Limb (tissue), 2 donors: Measurements from ENCODE around the gene COL25A1.
"Not testable (repeated sequence)": the region's sequence is repeated elsewhere in the genome, so short reads cannot be mapped to it uniquely, and the experiment has no call there.

Experiments
- DNase-seq, 2 donors: peaks; one replicate each; pipeline ENCODE4 v3.0.0-alpha.2; 2016; ENCODE audit errors: extremely low spot score in 2 of 2

Gene COL25A1

DNA sequence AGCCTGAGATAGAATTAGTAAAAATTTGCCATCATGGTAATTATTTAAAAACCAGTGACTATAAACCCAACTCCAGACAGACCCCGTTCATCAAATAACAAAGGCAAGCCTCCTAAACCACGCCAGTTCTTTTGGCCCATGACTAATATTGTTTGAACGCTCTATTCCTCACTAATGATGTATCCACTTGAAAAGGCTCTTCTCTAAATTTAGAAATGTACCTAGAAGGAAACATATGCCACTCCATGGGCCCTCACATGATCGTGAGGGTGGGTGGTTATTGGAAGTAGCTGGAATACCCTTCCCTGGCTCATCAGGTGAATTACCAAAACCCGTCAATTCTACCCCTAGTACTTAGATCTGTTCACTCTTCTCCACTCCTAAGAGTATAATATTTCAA, 249.2 kb downstream of the COL25A1 start:
- DNase-seq: no peak

DNA sequence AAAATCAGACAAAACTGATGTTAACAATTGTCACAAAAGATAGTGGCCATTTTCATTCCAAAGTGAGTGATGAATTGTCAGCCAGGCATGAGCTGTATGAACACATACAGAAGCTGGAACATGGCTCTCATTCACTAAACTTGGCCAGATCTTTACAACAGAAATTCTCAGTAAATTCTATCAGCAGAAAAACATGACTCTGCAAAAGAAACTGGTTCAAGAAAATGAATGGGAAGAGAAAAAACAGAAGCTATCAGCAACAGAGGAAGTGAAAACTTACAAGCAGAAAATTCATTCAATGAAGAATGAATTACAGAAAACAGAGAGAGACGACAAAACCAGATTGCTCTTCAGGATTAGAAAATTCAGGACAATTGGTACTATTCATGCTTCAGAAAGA, 249.6 kb downstream of the COL25A1 start:
- DNase-seq: no peak

DNA sequence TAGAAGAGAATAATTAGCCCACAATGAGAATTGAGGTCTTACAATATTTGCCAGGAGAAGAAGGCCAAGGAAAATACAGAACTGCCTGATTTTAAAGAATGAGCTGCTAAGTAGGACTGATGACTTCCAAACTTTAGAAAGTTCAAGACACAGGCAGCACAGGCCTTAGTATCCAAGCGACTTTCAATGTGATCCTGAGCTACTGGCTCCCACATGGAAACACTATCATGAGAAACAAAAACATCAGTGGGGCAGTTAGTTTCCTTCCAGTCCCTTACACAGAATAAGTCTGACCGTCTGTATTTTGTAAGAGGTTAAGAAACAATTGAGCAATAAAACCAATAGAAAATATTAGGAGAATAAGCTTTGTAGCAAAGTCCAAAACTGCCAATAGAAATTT, 251.4 kb downstream of the COL25A1 start:
- DNase-seq: no peak

DNA sequence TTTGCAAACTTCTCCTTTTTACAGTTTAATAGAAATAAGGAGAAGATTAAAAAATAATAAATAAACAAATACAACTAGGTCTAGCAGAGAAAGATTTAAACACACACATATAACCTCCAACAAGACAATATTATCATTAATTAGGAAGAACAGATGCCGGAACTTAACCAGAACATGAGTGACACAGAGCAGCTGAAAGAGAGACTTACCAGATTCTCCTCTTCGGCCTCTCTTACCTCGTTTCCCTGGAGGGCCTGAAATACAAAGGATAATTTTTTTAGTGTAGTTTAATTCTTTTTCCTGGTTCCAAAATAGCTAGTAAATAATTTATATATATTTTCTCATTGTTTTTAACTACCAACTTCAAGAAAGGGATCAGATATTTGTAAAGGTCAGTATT, 252.5 kb downstream of the COL25A1 start:
- no peak for DNase-seq

DNA sequence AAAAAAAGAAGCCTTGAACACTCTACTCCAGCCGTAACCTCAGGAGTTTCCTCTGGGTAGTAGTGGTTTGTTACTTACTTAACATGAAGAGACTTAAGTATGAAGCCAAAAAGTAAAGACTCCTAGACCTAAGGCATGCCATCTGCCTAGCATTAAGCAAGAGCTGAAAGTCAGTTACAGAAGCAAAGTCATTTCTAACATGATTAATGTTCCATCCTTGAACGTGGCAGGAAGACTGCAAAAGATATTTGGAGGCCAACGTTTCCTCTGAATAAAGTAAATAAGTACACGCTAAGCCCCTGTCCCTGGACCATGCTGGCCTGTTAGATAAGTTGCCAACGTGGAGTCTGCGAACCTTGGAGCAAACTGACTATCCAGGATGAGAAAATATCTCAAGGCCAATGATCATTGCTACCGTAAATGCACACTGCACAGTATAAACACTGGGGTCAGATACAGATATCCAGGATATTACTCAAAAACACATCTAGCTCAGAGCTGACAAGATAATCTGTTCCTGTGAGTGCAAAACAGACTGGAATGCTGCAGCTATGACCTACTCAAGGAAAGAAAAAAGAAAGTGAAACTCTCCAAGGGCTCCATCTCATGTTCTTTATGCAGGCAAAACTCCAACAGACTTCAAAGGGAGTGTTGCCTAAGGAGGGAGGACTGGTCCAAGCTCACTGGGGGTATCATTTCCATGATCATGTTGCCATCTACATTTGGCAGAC, 255.8 kb downstream of the COL25A1 start:
- DNase-seq: peak in 1 of 2 donors; percentile 58

DNA sequence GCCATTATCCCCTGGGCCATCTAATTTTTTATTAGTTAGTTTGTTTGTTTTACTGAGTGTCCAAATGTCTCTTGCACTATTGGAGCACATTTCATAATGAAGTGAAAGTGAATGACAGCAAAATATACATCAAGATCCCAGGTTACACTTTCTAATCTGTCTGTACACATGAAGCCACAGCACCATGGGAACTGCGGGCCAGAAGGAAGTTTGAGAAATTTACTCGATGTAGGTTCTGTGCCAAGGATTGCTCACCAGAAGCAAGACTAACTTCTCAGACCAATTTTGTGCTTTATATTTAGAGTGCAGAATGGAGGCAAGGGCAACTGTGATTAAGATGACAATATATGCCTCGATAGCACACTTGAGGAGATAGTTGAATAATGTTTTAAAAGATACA, 258.0 kb downstream of the COL25A1 start:
- DNase-seq: no peak

DNA sequence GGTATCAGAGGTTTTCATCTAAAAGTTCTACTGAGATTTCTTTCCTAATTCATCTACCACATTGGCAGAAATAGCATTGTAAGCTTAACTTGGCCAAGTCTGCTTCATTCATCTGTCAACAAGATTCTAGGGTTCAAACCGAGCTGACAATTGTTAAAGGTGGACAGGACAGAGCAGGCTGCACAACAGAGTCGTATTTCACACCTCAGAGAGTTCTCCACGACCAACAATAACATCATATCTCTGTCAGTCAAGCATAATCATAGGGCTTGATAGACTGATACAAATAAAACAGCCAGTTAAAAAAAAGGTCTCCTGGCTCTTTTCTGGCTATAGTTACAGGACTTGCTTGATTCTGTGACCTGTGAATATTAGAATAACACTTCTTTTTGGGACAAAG, 259.2 kb downstream of the COL25A1 start:
- DNase-seq: no peak

DNA sequence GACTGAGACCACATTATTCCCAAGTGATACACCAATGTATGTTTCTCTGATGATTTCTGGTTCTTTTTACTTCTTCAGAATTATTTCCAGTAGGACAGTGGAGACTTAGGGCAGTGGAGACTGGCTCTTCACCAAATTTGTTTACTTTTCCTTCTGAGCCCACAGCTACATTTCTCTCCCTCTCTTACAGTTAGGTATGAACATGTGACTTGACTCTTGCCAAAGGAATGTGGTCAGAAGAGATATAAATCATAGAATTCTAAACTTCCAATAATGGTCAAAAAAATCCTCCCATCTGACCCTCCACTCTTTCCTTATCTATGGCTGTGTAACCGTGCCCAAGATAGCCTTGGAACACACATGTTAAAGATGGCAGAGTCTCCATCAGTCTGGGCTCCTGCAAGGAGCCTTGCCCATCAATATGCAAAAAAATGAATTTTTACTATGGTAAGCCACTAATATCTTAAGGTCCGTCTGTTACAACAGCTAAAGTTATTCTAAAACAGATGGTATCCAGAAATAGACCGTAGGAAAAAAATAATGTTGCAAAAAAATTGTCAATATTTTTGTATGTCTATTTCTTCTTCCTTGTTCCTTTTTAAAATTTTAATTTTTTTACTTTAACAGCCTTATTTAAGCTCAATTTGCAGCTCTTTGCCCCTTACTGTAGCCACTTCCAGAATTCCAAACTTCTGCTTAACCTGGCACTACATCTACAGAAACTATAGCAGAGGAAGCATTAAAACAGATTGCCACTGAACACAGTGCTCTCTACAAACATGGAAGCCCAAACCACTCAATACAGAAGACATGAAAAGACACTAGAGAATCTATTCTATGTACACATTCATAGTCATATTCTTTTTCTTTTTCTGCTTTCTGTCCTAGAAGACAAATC, 260.7 kb downstream of the COL25A1 start:
- no peak for DNase-seq

DNA sequence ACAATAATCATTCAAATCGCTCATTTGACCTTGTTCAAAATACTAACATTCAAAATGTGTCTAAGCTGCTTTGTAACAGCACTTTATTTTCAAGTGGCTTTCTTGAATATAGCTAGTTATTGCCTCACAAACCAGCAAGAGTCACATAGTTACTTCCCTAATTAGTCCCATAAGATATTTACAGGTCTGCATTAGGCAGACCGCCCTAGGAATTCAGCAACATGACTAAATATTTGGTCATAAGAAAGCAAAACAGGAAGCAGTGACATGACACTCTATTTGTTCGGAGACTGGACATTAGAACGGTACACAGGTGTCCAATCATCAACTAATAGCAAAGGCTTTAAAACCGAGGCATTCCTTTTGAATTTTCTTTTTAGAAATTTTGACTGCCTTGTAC, 262.0 kb downstream of the COL25A1 start:
- DNase-seq: no peak

DNA sequence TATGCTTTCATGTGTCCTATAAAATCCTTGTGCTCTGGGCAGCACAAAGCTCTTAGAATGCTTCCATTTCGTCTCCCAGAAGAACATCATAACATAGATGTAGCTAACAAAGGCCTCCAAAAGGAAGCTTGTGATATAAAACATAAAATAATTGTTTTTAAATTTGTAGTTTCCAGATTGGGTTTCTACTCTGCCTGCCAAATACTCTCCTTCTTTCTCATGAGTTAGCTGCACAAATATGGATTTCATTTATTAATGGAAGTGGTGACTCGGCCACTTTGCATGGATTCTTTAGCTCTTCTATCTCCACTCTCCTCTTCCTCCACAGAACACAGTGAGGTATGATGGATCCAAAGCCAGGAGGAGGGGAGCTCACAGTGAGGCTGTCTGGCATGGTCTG, 265.4 kb downstream of the COL25A1 start:
- no peak for DNase-seq

DNA sequence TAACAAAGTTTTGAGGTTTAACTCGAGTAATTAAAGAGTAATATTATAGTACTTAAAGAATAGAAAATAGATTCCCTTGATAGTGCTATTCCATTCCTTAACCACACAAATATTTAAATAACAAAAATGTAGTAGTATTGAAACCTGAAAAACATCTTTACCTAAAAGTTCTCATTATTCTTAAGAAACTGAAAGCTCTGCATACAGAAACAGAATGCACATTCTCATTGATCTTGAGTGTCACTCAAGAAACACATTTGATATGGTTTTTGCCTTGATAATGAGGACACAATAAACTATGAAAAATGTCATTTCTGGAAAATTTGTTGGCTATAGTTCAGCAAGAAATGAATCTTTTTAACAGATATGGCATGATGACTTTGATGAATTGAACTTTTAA, 268.5 kb downstream of the COL25A1 start:
- no peak for DNase-seq

DNA sequence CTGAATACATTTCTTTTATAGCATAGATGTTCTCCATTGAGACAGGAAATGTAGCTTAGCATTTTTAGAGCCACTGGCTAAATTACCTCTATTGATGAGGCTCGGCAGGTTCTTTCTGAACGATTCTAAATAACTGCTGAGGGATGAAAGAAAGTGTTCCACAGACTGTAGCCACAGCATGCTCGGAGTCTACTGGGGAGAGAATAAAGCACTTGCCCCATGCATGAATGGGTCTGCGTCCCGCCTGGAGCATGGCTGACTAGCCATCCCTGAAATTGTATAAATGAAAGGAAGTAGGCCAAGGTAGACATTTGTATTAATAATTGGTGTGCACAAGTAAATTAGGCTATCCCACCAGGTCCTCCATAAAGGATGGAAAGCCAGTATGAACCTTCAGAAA, 269.8 kb downstream of the COL25A1 start:
- DNase-seq: no peak

DNA sequence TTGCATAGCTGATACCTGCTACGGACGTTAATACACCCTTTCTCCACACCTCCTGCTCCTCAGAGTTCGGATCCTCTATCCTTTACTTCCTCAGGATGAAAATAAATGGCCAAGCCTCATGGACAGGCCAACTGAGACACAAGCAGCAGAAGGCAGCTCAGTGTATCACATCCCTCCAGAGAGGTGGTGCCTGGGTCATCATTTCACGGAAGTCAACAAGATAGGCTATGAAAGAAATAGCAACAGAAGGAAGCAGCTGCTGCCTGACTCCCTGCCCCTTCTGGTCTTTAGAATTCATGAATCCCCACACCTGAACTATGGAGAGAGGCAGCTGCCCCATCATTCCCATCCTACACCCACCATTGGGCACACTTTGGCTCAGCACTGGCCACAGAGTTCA, 272.5 kb downstream of the COL25A1 start:
- no peak for DNase-seq

DNA sequence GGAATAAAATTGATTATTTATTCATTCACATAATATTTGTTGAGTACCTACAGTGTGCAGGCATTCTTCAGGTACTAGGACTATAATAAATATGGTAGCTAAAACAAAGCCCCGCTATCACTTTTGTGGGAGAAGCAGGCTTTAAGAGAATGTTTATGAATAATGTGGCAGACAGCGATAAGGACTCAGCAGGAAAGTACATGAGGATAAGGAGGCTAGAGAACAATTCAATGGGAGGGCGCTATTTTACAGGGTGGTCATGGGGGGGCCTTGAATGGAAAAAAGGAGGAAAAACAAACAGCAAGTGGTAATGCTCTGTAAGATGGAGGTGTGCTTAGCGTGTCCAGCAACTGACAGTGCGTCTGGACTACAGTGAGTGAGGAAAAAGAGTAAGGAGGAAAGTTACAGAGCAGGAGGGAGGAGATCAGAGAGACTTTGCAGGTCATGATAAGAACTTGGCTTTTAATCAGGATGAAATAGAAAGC, 275.4 kb downstream of the COL25A1 start:
- DNase-seq: no peak

DNA sequence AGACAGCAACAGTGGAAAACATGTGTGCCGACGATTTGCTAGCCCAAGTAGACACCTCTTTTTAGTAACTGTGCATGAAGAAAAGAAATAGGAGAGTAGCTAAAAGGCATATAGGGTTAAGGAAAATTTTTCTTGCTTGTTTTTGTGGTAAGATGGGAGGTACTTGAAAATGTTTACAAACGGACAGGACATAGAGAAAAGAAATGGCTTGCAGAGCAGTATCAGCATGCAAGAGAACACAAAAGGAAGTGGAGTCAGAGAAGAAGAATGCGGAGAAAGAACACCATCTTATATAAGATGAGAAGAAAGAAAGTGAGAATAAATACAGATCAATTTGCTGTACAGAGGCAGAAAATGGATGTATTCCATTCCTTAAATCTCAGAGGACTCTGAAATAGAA, 275.9 kb downstream of the COL25A1 start:
- DNase-seq: no peak

DNA sequence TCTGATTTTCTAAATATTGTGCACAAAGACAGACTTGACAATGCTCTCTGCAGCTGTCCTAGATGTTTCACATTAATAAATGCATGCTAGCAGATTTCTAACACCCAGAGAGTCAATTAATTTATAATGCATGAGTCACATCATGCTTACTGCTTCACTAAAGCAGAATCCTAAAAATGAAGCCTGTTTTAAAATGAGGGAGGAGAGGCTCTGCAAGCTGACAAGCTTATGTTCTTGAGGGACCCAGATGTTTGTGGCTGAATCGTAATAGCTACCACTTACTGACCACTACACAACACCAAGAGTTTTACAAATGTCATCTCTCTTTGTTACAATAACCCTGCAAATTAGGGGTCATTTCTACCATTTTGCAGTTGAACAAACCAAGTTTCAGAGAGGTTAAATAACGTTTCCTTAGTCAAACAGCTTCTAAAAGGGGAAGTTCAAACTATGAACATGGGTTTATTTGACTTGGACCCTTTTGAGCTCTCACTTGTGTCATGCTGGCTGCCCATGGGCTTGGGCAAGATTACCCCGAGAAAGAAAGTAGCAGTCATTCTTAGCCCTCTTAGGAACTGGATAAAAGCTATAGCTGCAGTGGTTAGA, 276.9 kb downstream of the COL25A1 start:
- DNase-seq: no peak

DNA sequence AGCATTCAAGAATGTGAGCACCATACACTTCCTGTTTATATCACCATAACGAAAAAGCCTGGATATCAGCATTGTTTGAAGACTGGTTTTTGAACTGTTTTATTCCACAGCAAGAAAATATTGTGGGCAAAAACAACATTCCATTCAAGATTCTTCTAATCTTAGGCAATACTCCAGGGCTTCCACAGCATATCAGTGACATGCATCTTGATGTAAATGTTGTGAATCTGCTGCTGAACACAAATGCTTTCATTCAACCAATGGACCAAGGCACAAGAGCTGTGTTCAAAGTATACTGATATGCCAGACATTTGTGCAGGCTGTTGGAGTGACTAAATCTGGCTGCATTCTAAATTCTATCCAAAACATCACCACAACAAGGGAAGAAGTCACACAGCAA, 279.5 kb downstream of the COL25A1 start:
- no peak for DNase-seq

DNA sequence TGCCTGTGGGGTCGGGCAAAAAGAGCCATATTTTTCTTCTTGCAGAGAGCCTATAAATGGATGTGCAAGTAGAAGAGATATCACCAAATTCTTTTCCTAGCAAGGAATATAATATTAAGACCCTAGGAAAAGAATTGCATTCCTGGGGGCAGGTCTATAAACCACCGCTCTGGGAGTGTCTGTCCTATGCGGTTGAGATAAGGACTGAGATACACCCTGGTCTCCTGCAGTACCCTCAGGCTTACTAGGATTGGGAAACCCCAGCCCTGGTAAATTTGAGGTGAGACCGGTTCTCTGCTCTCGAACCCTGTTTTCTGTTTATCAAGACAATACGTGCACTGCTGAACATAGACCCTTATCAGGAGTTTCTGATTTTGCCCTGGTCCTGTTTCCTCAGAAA, 280.8 kb downstream of the COL25A1 start:
- DNase-seq: not testable (repeated sequence)

DNA sequence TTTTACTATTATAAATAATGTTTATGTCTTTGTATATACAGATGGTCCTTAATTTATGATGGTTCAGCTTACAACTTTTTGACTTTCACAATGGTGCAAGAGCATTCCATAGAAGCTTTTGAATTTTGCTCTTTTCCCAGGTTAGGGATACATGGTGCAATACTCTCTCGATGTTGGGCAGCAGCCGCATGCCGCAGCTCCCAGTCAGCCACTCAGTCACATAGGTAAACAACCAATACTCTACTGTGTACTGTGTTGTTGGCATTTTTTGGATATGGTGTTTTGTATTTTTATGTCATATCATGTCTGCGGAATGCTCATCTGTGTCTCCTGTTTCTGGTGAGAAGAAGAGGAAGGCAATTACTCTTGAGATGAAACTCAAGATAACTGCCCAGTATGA, 281.6 kb downstream of the COL25A1 start:
- no peak for DNase-seq

DNA sequence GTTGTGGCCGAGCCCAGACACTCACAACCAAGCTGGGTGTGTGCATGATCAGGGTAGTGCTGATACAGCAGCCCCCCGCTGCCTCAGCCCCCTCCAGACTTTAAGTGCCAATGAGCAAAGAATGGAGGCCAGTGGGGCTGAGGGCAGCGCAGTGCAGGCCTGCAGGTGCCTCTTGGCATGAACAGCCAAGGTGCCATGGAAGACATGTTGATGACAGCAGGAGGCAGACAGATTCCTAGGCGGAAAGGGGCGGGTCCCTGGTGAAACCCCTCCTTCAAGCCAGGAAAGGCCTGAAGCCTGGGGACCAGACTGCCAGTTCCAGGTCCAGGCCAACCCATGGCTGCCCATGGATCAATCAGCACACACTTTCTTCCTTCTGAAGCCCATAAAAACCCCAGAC, 286.3 kb downstream of the COL25A1 start:
- DNase-seq: no peak

DNA sequence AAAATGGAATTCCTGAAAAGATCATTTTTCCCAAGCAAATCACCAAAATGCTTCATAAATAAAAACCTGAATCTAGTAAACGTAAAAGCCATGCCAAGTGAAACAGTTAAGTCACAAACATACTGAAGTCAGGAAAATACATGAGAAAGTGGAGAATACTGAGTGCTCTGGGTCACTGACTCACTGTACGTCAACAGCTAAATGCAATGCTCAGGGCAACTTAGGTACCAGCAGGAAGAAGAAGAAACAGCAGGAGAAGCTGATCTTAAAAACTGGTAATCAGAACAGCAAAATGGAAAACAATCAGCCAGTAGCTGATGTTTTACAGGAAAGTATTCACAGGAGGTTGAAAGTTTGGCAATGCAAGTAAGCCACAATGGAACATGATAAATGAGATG, 287.0 kb downstream of the COL25A1 start:
- no peak for DNase-seq
